ENCODE measurements around the gene SHC2.

The SHC2 gene

DNA sequence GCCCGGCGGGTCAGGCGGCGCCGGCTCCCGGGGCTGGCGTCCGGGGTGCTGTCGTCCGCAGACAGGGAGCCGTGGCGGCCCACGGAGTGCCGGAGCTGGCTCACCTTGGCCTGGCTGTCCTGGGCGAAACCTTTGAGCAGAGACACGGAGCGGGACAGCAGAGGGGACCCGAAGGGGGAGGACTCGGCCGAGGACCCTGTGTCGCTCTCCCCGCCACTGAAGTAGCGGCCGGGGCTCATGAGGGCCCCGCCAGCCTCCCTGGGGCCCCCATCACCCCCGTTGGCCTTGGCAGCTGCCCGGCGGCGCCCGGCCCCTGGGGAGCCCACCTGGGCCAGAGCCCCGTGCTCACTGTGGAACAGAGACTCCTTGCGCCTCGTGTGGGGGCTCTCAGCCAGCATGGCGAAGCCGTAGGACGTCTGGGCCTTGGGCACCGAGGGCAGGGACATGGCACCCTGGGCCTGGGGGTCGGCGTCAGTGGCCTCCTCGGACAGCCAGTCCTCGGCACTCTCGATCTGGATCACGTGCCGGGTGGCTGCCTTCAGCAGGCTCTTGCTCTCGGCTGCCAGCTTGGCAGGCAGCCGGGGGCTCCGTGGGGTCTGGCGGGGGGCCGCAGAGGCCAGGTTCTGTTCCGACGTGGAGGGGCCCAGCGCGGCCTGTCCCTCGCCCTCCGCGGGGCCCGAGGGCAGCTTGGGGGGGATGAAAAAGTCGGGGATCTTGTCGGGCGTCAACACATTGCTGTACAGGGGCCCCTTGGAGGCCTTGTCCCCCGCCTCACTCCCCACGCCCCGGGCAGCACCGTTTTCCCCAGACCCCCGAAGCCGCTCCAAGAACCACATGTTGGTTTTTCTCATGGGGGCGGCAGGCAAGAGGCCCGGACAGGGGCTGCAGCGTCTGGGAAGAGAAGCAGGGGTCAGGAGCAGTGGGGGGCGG, 53.1 kb downstream of the SHC2 start:
- TF ChIP-seq GATA3 (IDR thresholded peaks at IDR 0.05; ENCODE audit: low read depth, low read length), result no peak

DNA sequence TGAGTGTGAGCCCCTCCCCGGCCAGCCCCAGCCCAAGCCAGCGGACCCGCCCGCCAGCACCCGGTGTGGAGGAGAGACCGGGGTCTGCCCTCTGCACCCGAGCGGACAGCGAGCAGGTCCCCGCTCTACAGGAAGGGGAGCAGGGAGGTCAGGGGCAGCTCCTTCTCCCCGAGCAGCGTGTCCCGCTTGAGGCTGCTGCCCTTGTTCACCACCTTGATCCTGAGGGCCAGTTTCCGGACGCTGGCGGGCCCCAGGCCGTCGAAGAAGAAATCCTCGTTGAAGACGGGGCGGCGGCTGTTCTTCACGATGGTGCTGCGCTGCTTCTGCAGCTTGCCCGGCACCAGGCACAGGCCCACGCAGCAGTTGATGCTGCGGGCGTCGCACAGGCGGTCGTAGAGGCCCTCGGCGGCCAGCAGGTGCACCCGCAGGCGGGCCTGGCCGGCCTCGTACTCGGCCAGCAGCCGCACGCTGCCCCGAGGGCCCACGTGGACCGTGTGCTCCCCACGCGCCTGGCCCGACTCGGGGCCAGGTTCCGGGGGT, 53.8 kb downstream of the SHC2 start:
- TF ChIP-seq GATA3 (IDR thresholded peaks at IDR 0.05; ENCODE audit: low read depth, low read length) (no peak), GATA2 (IDR thresholded peaks at IDR 0.05; ENCODE audit: low read depth, low read length) (no peak)

DNA sequence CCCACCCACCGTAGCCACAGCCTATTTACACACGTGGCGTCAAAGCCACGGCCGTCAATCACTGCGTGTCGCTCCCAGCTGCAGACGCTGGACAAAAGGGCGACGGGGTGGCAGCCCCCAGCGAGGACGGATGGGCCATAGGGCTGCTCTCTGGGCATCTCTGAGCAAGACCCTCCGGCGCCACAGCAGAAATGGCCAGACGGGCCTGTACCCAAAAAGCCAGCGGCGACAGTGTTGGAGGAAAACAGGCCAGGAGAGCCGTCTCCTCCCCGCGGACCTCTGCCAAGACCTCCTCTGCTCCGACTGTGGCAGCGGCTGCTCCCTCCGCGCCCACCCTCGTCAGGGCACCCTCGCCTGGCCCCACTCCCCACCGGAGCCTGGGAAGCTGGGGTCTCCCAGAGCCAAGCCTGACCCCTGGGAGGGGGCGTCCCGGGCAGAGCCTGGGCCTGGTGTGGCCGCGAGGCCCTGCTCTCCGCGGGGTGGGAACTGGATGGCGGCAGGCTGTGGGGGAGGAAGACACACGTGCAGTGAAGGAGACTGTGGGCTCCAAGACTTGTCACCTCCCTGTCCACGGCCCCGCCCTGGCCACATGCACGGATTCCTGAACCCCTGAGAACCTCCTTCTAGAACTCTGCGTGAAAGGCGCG, 54.6 kb downstream of the SHC2 start:
- TF ChIP-seq GATA3 (IDR thresholded peaks at IDR 0.05; ENCODE audit: low read depth, low read length) (no peak), GATA2 (IDR thresholded peaks at IDR 0.05; ENCODE audit: low read depth, low read length) (no peak)

DNA sequence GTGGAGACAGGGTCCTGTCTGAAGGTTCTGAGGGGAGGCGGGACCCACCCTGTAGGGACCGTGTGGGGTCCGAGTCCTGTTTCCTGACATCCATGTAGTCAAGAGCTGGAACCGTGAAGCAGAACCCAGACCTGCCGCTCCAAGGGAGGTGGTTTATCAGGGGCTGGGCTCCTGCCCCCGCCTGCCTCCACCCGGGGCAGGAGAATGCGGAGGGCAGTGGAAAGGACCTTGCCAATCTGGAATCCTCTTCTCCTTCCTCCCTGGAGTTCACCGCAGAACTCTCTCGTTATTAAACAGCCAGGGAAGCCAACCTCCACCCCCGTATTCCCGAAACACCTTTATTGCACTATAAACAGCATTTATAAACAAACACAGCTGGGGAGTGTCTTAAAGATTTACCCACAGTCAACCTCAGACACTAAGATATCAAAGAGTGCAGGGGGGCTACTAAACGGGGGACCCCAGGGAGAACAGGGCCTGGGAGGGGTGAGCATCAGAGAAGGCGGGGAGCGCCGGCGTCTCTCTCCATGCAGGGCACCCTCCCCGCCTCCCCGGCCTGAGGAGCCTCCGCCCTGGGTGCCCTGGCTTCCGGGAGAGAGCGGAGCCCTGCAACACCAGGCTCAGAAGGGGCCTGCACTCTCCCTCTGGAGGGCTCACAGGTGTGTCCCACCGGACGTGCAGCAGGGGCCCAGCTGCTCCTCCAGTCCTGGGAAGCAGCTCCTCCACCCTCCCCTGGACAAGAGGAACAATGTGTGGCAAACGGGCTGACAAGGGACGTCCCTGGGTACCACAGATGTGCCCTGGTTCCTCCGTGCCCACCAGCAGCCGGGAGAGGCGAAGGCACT, 55.5 kb downstream of the SHC2 start:
- TF ChIP-seq GATA2 (IDR thresholded peaks at IDR 0.05; ENCODE audit: low read depth, low read length) (no peak), GATA3 (IDR thresholded peaks at IDR 0.05; ENCODE audit: low read depth, low read length) (no peak)

DNA sequence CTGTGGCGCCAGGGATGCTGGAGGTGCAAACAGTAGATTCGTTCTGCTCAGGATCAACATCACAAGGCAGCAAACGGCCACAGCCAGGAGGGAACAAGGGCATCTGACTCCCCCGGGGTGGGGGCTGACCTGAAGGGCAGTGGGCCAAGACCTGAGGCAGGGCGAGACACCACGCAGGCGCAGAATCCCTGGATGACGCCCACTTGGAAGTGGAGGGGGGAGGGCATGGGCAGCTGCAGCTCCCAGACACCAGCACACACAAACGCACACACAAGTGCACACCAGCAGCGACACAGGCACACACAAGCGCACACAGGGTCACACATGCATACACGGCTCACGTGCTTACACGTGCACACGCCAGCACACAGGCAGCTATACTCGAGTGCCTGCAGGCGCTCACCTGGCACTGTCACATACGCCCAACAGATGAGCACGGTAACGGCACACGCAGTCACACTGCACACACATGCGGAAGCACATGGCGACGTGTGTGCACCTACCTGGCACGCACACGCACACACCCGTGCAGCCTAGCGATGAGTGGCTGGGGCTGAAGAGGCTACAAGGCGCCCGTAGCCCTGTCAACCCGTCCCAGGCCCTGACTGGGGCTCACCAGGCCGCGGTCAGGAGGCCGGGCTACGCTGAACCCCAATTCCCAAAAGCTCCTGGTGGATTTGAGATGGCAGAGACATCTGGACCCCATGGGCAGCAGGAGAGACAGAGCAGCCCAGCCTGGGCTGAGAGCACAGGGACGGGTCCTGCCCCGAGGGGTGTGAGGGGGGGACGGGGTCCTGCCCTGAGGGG, 57.4 kb downstream of the SHC2 start:
- TF ChIP-seq GATA2 (IDR thresholded peaks at IDR 0.05; ENCODE audit: low read depth, low read length), result no peak
- TF ChIP-seq GATA3 (IDR thresholded peaks at IDR 0.05; ENCODE audit: low read depth, low read length), result no peak

DNA sequence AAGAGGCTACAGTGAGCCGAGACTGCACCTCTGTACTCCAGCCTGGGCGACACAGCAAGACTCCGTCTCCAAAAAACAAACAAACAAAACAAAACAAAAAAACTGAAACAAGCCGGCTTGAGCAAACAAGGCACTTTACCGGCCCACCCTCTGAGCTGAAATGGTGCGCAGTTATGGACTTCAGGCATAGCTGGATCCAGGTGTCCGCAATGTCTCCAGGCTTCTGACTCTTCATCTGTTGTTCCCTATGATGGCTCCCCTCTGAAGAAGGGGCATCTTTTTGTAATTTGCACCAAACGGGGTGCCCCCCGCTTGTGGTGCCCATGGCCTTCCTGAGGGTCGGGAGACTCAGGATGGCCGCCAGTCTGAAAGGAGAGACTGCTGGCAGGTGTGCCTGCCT, 58.0 kb downstream of the SHC2 start:
- TF ChIP-seq GATA2 (IDR thresholded peaks at IDR 0.05; ENCODE audit: low read depth, low read length) (no peak), GATA3 (IDR thresholded peaks at IDR 0.05; ENCODE audit: low read depth, low read length) (no peak)

DNA sequence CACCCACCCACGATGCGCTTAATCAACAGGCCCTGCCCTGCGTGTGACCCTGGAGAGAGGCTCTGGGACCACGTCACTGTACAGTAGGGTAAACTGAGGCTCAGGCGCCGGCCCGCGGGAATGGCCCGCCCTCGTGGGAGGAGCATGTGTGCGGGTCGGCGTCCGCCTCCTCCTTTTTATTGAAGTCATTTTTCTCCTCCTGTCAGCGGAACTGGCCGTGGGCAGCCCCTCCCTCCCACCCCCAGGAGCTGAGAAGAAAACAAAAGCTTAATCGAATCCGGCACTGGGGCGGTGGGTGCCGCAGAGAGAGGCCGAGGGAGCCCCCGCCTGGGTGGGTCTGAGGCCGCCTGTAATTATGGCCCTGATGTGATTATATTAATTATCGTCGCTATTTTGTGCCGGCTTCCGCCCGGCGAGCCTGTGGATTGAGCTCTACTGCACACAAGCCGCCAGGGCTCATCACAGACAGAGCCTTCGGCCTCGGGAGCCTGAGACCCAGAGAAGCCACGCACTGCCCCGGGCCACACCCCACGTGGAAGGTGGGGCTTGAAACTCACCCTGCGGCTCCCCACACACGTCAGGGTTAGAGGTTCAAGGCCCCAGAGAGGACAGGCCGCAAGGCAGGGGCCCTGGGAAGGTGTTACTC, 58.8 kb downstream of the SHC2 start:
- no peak for TF ChIP-seq GATA2 (IDR thresholded peaks at IDR 0.05; ENCODE audit: low read depth, low read length)
- no peak for TF ChIP-seq GATA3 (IDR thresholded peaks at IDR 0.05; ENCODE audit: low read depth, low read length)

DNA sequence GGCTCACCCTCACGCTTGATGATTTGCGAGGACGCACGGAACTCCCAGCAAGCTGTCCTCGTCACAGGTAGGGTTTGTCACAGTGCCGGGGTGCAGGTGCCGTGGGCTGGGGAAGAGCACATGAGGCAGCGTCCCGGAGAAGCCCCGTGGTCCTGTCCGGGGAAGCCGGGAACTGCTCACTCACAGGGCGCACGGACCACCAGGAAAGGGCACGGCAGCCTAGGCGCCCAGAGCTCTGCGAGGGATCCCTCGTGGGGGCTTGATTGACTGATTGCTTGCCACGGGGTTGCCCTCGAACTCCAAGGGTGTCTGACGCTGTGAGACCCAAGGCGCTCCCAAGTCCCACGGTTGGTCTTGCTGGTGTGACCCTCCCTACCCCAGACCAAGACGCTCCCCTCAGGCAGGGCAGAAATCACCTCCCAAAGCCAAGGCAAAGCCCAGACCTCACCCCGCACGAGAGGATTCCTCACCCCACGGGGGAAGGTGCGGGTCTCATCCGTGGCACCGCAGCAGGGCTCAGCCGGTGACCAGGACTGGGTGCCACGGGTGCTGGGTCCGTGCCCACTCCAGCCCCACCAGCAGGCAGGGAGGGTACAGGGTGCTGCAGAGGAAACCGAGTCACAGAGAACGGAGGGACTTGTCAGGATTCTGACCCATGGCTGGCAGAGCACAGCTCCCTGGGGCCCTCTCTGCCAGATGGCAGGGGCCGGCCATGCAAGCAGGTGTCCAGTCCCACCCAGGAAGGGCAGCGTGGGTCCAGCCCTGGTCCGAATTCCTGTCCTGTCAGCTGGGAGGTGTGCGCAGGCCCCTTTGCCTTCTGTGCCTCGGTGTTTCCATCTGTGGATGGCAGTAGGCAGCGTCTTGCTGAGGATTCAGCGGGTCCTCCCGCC, 59.6 kb downstream of the SHC2 start:
- TF ChIP-seq GATA3 (IDR thresholded peaks at IDR 0.05; ENCODE audit: low read depth, low read length) (no peak), GATA2 (IDR thresholded peaks at IDR 0.05; ENCODE audit: low read depth, low read length) (no peak)

DNA sequence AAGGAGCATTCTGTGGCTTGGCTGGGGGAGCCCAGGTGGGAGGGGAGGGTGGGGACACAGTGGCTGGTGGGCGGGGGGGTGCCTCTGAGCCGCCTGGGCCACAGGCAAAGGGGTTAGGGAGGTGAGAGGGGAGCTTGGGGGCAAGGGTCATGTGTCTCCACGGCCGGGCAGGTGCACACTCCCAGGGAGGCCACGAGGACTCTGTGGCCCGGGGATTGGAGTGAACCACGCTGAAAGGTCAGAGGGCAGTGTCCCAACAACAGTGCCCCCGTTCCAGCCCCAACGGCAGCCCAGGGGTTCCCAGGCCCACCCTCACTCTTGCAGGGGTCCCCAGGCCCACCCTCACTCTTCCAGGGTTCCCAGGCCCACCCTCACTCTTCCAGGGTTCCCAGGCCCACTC, 61.5 kb downstream of the SHC2 start:
- TF ChIP-seq GATA3 (IDR thresholded peaks at IDR 0.05; ENCODE audit: low read depth, low read length) (no peak), GATA2 (IDR thresholded peaks at IDR 0.05; ENCODE audit: low read depth, low read length) (no peak)

DNA sequence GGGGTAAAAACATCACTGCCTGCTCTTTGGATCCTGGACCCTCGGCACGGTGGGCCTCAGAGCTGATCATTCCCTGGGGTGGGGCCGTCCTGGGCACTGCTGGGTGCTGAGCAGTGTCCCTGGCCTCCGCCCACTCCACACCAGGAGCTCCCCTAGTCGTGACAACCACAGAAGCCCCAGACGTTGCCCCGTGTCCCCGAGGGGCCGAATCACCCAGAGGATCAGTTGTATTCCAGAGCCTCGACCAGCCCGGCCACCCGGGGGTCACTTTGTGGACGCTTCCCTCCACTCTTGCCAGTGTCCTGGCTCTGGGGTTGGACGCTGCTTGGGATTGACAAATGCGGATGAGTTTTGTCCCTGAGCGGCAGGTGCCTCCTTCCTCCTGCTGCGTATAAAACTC, 62.1 kb downstream of the SHC2 start:
- TF ChIP-seq GATA2 (IDR thresholded peaks at IDR 0.05; ENCODE audit: low read depth, low read length), result no peak

DNA sequence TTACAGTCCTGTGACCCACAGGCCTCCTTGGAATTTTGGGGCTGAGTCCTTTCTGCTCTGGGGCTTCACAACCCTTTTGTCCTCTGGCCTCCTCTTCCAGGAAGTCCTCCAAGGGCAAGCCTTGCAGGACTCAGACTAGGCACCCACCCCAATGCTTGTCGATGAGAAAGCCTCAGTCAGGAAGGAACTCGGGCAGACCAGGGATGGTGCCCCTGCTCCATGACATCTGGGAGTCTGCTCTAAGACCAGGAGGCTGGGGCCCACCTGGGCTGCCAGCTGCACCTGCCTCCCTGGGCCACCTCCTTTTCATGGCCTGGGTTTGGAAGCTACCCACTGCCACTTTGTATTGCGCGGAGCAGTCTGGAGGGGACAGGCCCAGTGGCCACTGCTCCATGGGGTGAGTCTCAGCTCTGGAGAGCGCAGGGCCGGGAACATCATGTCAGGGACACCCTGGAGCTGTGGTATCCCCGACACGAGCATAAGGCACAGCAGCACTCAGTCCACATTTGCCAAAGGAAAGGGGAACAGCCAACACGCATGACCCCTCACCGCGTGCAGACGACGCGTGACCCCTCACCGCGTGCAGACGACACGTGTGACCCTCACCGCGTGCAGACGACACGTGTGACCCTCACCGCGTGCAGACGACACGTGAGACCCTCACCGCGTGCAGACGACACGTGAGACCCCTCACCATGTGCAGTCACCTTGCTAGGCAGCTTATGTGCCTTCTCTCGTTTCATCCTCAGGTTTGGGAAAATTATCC, 62.7 kb downstream of the SHC2 start:
- TF ChIP-seq GATA3 (IDR thresholded peaks at IDR 0.05; ENCODE audit: low read depth, low read length), result no peak
- no peak for TF ChIP-seq GATA2 (IDR thresholded peaks at IDR 0.05; ENCODE audit: low read depth, low read length)
